HG03064 (cell line): Measurements from ENCODE around the gene SPOCK2.

Experiments
- ATAC-seq: cut with Tn5 transposase; IDR thresholded peaks from one replicate; pipeline ENCODE4 v1.9.1; 2021; ENCODE audit warnings: low read depth; ENCODE audit not compliant: unreplicated experiment

SPOCK2 gene

GRCh38 chr10:72074574-72075375 lies 13.6 kb downstream of the SPOCK2 start:
- ATAC-seq, result no peak

GRCh38 chr10:72073708-72074573 lies 14.4 kb downstream of the SPOCK2 start:
- ATAC-seq, result no peak

GRCh38 chr10:72072639-72073038 lies 15.7 kb downstream of the SPOCK2 start:
- no peak for ATAC-seq

- no peak for ATAC-seq
Observed at GRCh38 chr10:72072046-72072445, 16.3 kb downstream of the SPOCK2 start.

- no peak for ATAC-seq
Observed at GRCh38 chr10:72069751-72070526, 18.4 kb downstream of the SPOCK2 start.

GRCh38 chr10:72068901-72069446 lies 19.4 kb downstream of the SPOCK2 start:
- ATAC-seq, result no peak

GRCh38 chr10:72068126-72068765 lies 20.1 kb downstream of the SPOCK2 start:
- ATAC-seq, result no peak

- ATAC-seq, result no peak
Observed at GRCh38 chr10:72067463-72068125, 20.8 kb downstream of the SPOCK2 start.

- no peak for ATAC-seq
Observed at GRCh38 chr10:72066318-72067284, 21.8 kb downstream of the SPOCK2 start.

GRCh38 chr10:72065439-72066025 lies 22.8 kb downstream of the SPOCK2 start:
- no peak for ATAC-seq

- ATAC-seq, result no peak
Observed at GRCh38 chr10:72063703-72064391, 24.5 kb downstream of the SPOCK2 start.

GRCh38 chr10:72062832-72063702 lies 25.3 kb downstream of the SPOCK2 start:
- ATAC-seq, result no peak

GRCh38 chr10:72062382-72062781 lies 26.0 kb downstream of the SPOCK2 start:
- ATAC-seq, result no peak

GRCh38 chr10:72061930-72062329 lies 26.4 kb downstream of the SPOCK2 start:
- ATAC-seq, result no peak

GRCh38 chr10:72061491-72061890 lies 26.9 kb downstream of the SPOCK2 start:
- no peak for ATAC-seq
